Skeletal muscle satellite cell (primary cell): Measurements from ENCODE around the gene NEK4. TPM values are rescaled to one million over a fixed set of nuclear protein-coding genes. Genes with fewer than 3 reads are reported as not detected.

ENCODE experiments used
- H3K27me3 ChIP-seq: 2 replicates; pipeline ENCODE4 v1.7.0; 2013; ENCODE audit warnings: low read length; ENCODE audit not compliant: control insufficient read depth, insufficient read depth
- H3K36me3 ChIP-seq: 2 replicates; pipeline ENCODE4 v1.7.0; 2013; ENCODE audit warnings: mild to moderate bottlenecking, control low read depth, low read length; ENCODE audit not compliant: insufficient read depth
- H3K4me1 ChIP-seq: 2 replicates; pipeline ENCODE4 v1.7.0; 2013; ENCODE audit warnings: low read length; ENCODE audit not compliant: control insufficient read depth, insufficient read depth
- H3K4me2 ChIP-seq: 2 replicates; pipeline ENCODE4 v1.7.0; 2013; ENCODE audit warnings: mild to moderate bottlenecking, low read length
- H3K4me3 ChIP-seq: 2 replicates; pipeline ENCODE4 v1.7.0; 2013; ENCODE audit warnings: low read length
- H3K9ac ChIP-seq: 2 replicates; pipeline ENCODE4 v1.7.0; 2013; ENCODE audit warnings: mild to moderate bottlenecking, low read depth, low read length, moderate library complexity
- H3K9me3 ChIP-seq: replicated peaks from 2 replicates; pipeline ENCODE4 v1.7.0; 2013; ENCODE audit warnings: mild to moderate bottlenecking, control low read depth, low read length
- small RNA-seq: library from RNA; depleted of rRNA; stranded (forward); fragments of <200 nt; gene quantifications from one replicate; pipeline ENCODE3, GENCODE V24; 2012

The NEK4 gene

DNA sequence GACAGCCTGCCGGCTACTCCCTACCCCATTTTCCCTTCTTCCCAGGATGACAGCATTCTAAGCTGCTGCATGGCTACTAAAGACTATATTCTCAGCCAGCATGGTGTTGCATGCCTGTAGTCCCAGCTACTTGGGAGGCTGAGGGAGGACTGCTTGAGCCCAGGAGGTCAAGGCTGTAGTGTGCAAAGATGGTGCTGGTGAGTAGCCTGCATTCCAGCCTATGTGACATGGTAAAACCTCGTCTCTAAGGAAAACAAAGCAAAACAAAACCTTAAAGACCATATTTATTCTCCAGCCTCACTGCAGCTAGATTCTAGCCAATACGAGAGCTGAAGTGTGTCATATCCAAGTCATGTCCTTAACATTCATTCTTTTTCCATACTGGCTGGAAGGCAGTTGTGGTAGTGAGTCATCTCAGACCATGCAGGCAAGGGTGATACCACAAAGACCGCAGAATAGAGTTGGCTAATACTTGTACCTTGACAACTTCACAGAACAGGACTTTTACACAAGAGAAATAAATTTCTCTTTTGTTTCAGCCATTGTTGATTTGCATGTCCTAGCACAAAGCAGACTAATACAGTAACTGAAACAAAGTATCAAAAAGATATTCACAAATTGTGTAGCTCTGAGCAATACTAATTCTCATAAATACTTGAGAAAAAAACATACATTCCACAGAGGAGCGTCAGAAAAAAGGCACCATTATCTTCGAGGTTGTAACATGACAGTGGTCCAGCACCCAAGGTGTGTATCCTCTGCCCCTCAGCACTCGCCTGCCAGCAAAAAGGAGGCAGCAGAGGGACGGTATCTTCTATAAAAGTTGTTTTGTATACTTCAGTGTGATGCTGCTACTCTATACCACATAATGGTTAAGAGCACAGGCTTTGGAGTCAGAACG is 99.9 kb downstream of the NEK4 start:
- Histone ChIP-seq H3K36me3 (peaks cover 26% of the 10 kb centered on the region), H3K4me2 (peak overlapping the region; percentile 75), H3K4me3 (peak overlapping the region; percentile 42), H3K27me3 (no peaks in the 10 kb centered on the region), H3K9me3 (no peaks in the 10 kb centered on the region), H3K9ac (peak overlapping the region; percentile 77), H3K4me1 (peaks cover 30% of the 10 kb centered on the region)

DNA sequence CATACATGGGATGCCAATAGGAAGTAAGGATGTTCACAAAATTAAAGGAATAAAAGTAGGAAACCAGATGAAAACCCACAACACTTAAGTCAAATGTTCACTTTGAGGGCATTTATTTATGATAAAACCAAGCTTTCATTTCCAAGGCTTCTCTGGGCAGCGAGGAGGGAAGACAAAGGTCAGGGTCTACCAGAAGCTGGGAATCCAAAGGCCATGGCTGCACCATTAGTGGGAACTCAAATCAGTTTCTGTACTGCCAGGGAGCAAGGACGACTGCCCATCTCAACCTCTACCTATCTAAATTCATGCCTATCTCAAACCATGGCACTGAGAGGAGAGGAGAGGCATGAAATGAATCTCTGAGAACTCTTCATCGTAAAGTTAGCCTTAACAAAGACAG is 107.6 kb downstream of the NEK4 start:
- no peak overlapping the region for H3K9ac ChIP-seq
- H3K4me1 ChIP-seq: no peaks in the 10 kb centered on the region
- H3K4me3 ChIP-seq: no peak overlapping the region
- peaks cover 43% of the 10 kb centered on the region for H3K36me3 ChIP-seq
- H3K4me2 ChIP-seq: no peak overlapping the region
- no peaks in the 10 kb centered on the region for H3K9me3 ChIP-seq
- no peaks in the 10 kb centered on the region for H3K27me3 ChIP-seq

DNA sequence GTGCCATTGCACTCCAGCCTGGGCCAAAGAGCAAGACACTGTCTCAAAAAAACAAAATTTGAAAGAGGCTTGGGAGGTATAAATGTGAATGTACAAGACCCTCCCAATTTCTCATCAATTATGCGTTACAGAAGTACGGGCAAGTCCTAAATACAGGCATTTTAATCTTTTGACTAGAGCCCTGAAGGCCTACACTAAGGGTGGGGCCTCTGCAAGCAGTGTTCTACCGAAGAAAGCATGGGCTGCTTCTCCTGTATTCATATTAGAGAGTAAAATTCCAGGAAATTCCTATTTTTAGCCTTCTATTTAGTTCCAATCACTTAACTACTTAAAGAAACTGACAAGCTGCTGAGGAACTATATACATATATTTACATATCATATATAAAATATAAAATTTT is 110.7 kb downstream of the NEK4 start:
- Histone ChIP-seq H3K9me3 (no peaks in the 10 kb centered on the region), H3K27me3 (no peaks in the 10 kb centered on the region), H3K9ac (no peak overlapping the region), H3K36me3 (peaks cover 58% of the 10 kb centered on the region), H3K4me1 (no peaks in the 10 kb centered on the region), H3K4me2 (no peak overlapping the region), H3K4me3 (no peak overlapping the region)

Small RNAs within 50 kb of the gene (small RNA-seq; reads per million reads assigned to genes)
- gene AC006254.2 (not detected), gene RF00569 (19,967 reads per million, percentile 100 among the genes with 10 or more reads in this experiment), gene RF01183 (not detected), gene SNORD19 (not detected), gene SNORD19B (not detected), gene SNORD69 (822 reads per million, percentile 99 among the genes with 10 or more reads in this experiment)
